ENCODE results near the gene LBHD2.
A peak's percentile ranks its signal among the peaks of the same experiment; 100 is the strongest.

LBHD2 gene

GRCh38 chr14:103122585-103122946, 38.6 kb downstream of the LBHD2 start:
- DNase-seq = peak; percentile 24

- DNase-seq = no peak
Observed at GRCh38 chr14:103122947-103123633, 39.1 kb downstream of the LBHD2 start, which contains the start of gene TNFAIP2. Gene TNFAIP2, plus strand, starts transcription at chr14:103123461. Its CDS starts 2,997 bp downstream, at chr14:103126458.

- peak; percentile 66 for DNase-seq
Observed at GRCh38 chr14:103123634-103124500, 39.9 kb downstream of the LBHD2 start.

- DNase-seq = no peak
Observed at GRCh38 chr14:103124501-103125001, 40.5 kb downstream of the LBHD2 start.

GRCh38 chr14:103125098-103126070, 41.4 kb downstream of the LBHD2 start:
- DNase-seq = no peak

- no peak for DNase-seq
Observed at GRCh38 chr14:103126088-103126872, 42.3 kb downstream of the LBHD2 start.

GRCh38 chr14:103126873-103127304, 42.9 kb downstream of the LBHD2 start:
- DNase-seq = peak; percentile 97

GRCh38 chr14:103127356-103127755, 43.3 kb downstream of the LBHD2 start:
- DNase-seq = no peak

- peak; percentile 49 for DNase-seq
Observed at GRCh38 chr14:103127861-103128598, 44.0 kb downstream of the LBHD2 start.

- peak; percentile 71 for DNase-seq
Observed at GRCh38 chr14:103128631-103129300, 44.8 kb downstream of the LBHD2 start.

GRCh38 chr14:103129301-103130016, 45.4 kb downstream of the LBHD2 start:
- DNase-seq = peak; percentile 58

GRCh38 chr14:103130017-103130764, 46.2 kb downstream of the LBHD2 start:
- no peak for DNase-seq

- no peak for DNase-seq
Observed at GRCh38 chr14:103130965-103131364, 47.0 kb downstream of the LBHD2 start.

GRCh38 chr14:103131580-103131979, 47.6 kb downstream of the LBHD2 start:
- DNase-seq = no peak

- no peak for DNase-seq
Observed at GRCh38 chr14:103132381-103133209, 48.6 kb downstream of the LBHD2 start.

- no peak for DNase-seq
Observed at GRCh38 chr14:103133210-103134140, 49.5 kb downstream of the LBHD2 start.

GRCh38 chr14:103134405-103134804, 50.4 kb downstream of the LBHD2 start:
- DNase-seq = no peak

Data from 8988T (cell line).